ENCODE measurements around the gene PRXL2B.
A peak's percentile ranks its signal among the peaks of the same experiment; 100 is the strongest.
"Not testable (repeated sequence)": the region's sequence is repeated elsewhere in the genome, so short reads cannot be mapped to it uniquely, and the experiment has no call there.

Gene PRXL2B

DNA sequence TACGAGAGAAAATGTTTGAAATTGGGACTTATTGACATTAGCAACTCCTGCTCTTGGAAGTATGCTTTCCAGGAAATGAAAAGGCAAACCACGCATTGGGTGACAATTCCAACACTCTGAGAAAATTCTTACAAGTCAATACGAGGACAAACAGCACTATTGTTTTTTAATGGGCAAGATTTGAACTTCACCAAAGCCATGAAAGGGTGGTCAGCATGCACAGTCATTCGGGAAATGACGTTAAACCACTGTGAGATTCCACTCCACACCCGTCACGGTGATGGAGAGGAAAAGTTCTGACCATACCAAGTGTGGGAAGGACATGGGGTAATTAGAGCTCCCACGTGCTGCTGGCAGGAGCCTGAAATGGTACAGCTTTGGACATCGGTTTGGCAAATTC lies 12.2 kb upstream of the PRXL2B start:
- Histone ChIP-seq H3F3A (ENCODE audit: insufficient read depth, low read length) (0 out of 2 replicates have a peak, but pooled peaks cover 4% of the 10 kb centered on the region), H3K79me2 (ENCODE audit: low read length) (no peaks in the 10 kb centered on the region), H3K9ac (ENCODE audit: low read length) (no peak overlapping the region), H3K27ac (ENCODE audit: low read length) (no peak overlapping the region), H3K27me3 (replicated peaks; ENCODE audit: insufficient read depth, low read length) (peaks cover 78% of the 10 kb centered on the region), H3K9me2 (replicated peaks; ENCODE audit: insufficient read depth, low read length) (no peaks in the 10 kb centered on the region), H3K9me3 (replicated peaks; ENCODE audit: insufficient read depth, low read length) (no peaks in the 10 kb centered on the region), H3K4me2 (ENCODE audit: low read depth, low read length) (no peak overlapping the region), H3K4me3 (ENCODE audit: low read length) (no peak overlapping the region), H4K20me1 (ENCODE audit: insufficient read depth, low read length) (no peaks in the 10 kb centered on the region), H3K36me3 (replicated peaks; ENCODE audit: insufficient read depth, low read length) (no peaks in the 10 kb centered on the region), H3K4me1 (ENCODE audit: low read length) (peaks cover 8% of the 10 kb centered on the region; the same call in 1 of the 2 replicates), H2AFZ (ENCODE audit: low read length) (no peak overlapping the region)
- DNase-seq = no peak
- no peak for TF ChIP-seq EZH2 (optimal IDR thresholded peaks at IDR 0.05; ENCODE audit: low read depth, low read length)
- TF ChIP-seq EZH2phosphoT487 (IDR thresholded peaks at IDR 0.05; ENCODE audit: low read length) = no peak
- TF ChIP-seq, protein P1, sequence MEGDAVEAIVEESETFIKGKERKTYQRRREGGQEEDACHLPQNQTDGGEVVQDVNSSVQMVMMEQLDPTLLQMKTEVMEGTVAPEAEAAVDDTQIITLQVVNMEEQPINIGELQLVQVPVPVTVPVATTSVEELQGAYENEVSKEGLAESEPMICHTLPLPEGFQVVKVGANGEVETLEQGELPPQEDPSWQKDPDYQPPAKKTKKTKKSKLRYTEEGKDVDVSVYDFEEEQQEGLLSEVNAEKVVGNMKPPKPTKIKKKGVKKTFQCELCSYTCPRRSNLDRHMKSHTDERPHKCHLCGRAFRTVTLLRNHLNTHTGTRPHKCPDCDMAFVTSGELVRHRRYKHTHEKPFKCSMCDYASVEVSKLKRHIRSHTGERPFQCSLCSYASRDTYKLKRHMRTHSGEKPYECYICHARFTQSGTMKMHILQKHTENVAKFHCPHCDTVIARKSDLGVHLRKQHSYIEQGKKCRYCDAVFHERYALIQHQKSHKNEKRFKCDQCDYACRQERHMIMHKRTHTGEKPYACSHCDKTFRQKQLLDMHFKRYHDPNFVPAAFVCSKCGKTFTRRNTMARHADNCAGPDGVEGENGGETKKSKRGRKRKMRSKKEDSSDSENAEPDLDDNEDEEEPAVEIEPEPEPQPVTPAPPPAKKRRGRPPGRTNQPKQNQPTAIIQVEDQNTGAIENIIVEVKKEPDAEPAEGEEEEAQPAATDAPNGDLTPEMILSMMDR (IDR thresholded peaks at IDR 0.05; ENCODE audit: low read length) = no peak

DNA sequence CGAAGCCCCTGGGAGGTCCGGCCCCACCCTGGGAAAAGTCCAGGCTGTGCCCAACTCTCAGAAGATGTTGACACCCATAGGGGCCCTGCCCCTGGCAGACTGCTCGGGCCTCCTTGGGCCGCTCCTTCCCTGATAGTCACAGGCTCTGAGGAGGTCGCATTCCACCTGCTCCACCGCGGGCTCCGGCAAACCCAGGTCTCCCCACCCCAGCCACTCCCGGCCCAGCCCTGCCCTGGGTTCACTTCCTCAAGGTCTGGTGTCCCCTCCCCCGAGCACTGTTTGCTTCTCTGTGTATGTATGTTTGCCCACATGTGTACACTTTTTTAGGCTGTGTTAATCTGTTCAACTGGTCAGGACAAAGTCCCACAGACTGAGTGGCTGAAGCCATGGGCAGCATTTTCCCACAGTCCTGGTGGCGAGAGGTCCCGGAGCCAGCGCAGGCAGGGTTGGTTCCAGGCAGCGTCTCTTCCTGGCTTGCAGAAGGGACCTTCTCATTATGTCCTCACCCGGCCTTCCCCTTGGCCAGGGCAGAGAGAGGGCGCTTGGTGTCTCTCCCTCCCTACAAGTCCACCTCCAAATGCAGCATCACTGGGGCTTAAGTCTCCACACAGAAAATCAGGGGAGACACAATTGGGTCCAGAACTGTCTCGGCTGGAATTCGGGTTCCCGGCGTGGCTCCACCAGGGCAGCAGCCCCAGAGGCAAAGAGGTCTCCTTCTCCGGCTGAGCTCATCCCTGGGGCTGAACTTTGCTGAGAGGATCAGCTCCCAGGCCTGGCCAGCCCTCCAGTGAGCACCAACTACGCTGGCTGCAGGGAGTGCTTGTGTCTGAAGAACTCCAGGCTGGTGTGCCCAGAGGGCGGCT lies 10.5 kb upstream of the PRXL2B start:
- H4K20me1 ChIP-seq (ENCODE audit: insufficient read depth, low read length) = no peaks in the 10 kb centered on the region
- H3K4me3 ChIP-seq (ENCODE audit: low read length) = no peak overlapping the region
- no peaks in the 10 kb centered on the region for H3K9me3 ChIP-seq (replicated peaks; ENCODE audit: insufficient read depth, low read length)
- H3K27ac ChIP-seq (ENCODE audit: low read length) = no peak overlapping the region
- no peaks in the 10 kb centered on the region for H3K36me3 ChIP-seq (replicated peaks; ENCODE audit: insufficient read depth, low read length)
- peaks cover 78% of the 10 kb centered on the region for H3K27me3 ChIP-seq (replicated peaks; ENCODE audit: insufficient read depth, low read length)
- no peak overlapping the region for H3K9ac ChIP-seq (ENCODE audit: low read length)
- no peak overlapping the region for H2AFZ ChIP-seq (ENCODE audit: low read length)
- DNase-seq = no peak
- no peaks in the 10 kb centered on the region for H3K9me2 ChIP-seq (replicated peaks; ENCODE audit: insufficient read depth, low read length)
- no peaks in the 10 kb centered on the region for H3K79me2 ChIP-seq (ENCODE audit: low read length)
- H3K4me1 ChIP-seq (ENCODE audit: low read length) = peaks cover 8% of the 10 kb centered on the region; the same call in 1 of the 2 replicates
- H3F3A ChIP-seq (ENCODE audit: insufficient read depth, low read length) = 0 out of 2 replicates have a peak, but pooled peaks cover 4% of the 10 kb centered on the region
- no peak overlapping the region for H3K4me2 ChIP-seq (ENCODE audit: low read depth, low read length)
- TF ChIP-seq EZH2 (optimal IDR thresholded peaks at IDR 0.05; ENCODE audit: low read depth, low read length) = no peak

DNA sequence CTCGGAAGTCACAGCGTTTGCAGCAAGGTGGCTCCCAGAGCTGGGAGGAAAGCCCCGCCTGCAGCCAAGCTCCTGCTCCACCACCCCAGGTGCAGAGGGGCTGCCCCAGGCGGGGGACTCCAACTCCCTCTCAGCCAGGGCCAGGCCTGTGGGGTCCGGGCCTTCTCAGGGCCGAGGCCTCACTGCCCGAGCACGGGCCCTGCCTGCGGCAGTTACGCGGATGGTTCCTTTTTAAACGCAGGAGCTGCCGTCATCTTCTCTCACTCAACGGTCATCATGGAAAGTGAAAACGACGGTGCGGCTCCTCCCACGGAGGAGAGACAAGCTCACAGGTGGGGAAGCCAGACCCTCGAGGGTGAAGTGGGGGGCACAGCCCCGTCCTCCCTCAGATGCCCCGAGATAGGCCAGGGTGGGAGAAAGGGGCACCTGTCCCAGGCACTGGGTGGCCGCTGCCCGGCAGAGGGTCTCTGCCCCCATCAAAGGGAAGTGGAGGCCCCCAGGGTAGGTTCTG lies 9.0 kb upstream of the PRXL2B start:
- 0 out of 2 replicates have a peak overlapping the region, but pooled peaks have one; percentile 13 for H3K9ac ChIP-seq (ENCODE audit: low read length)
- not testable (repeated sequence) for H3K36me3 ChIP-seq (replicated peaks; ENCODE audit: insufficient read depth, low read length); H3K9me3 ChIP-seq (replicated peaks; ENCODE audit: insufficient read depth, low read length); H3K79me2 ChIP-seq (ENCODE audit: low read length); H3K4me1 ChIP-seq (ENCODE audit: low read length); H4K20me1 ChIP-seq (ENCODE audit: insufficient read depth, low read length); H3K4me3 ChIP-seq (ENCODE audit: low read length); H3F3A ChIP-seq (ENCODE audit: insufficient read depth, low read length); DNase-seq; H3K9me2 ChIP-seq (replicated peaks; ENCODE audit: insufficient read depth, low read length)
- H2AFZ ChIP-seq (ENCODE audit: low read length) = peak overlapping the region; percentile 51; the same call in 1 of the 2 replicates
- H3K27ac ChIP-seq (ENCODE audit: low read length) = peak overlapping the region; percentile 23; the same call in 1 of the 2 replicates
- H3K27me3 ChIP-seq (replicated peaks; ENCODE audit: insufficient read depth, low read length) = peaks cover 78% of the 10 kb centered on the region
- peak overlapping the region; percentile 27; the same call in 1 of the 2 replicates for H3K4me2 ChIP-seq (ENCODE audit: low read depth, low read length)

DNA sequence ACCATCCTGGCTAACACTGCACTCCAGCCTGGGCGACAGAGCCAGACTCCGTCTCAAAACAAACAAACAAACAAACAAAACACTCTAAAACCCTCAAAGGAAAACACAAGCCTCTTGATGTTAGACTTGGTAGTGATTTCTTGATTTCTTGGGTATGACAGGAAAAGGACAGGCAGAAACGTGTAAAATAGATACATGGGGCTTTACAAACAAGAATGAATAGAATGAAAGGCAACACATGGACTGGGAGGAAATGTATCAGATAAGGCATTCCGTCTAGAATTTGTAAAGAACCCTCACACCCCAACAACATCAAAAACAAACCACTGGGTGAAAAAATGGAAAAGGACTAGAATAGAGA lies 7.8 kb upstream of the PRXL2B start:
- H3K4me3 ChIP-seq (ENCODE audit: low read length) = no peak overlapping the region
- no peaks in the 10 kb centered on the region for H3K9me3 ChIP-seq (replicated peaks; ENCODE audit: insufficient read depth, low read length)
- H3K36me3 ChIP-seq (replicated peaks; ENCODE audit: insufficient read depth, low read length) = no peaks in the 10 kb centered on the region
- TF ChIP-seq, protein P1 (IDR thresholded peaks at IDR 0.05; ENCODE audit: low read length) = no peak
- TF ChIP-seq EZH2phosphoT487 (IDR thresholded peaks at IDR 0.05; ENCODE audit: low read length) = no peak
- TF ChIP-seq EZH2 (optimal IDR thresholded peaks at IDR 0.05; ENCODE audit: low read depth, low read length) = no peak
- no peak for DNase-seq
- H3F3A ChIP-seq (ENCODE audit: insufficient read depth, low read length) = 0 out of 2 replicates have a peak, but pooled peaks cover 4% of the 10 kb centered on the region
- H3K79me2 ChIP-seq (ENCODE audit: low read length) = no peaks in the 10 kb centered on the region
- no peaks in the 10 kb centered on the region for H4K20me1 ChIP-seq (ENCODE audit: insufficient read depth, low read length)
- peaks cover 8% of the 10 kb centered on the region; the same call in 1 of the 2 replicates for H3K4me1 ChIP-seq (ENCODE audit: low read length)
- H3K4me2 ChIP-seq (ENCODE audit: low read depth, low read length) = no peak overlapping the region
- H3K27ac ChIP-seq (ENCODE audit: low read length) = no peak overlapping the region
- no peak overlapping the region for H3K9ac ChIP-seq (ENCODE audit: low read length)
- 0 out of 2 replicates have a peak overlapping the region, but pooled peaks have one; percentile 51 for H2AFZ ChIP-seq (ENCODE audit: low read length)
- no peaks in the 10 kb centered on the region for H3K9me2 ChIP-seq (replicated peaks; ENCODE audit: insufficient read depth, low read length)
- peaks cover 78% of the 10 kb centered on the region for H3K27me3 ChIP-seq (replicated peaks; ENCODE audit: insufficient read depth, low read length)

Measured in MM.1S (cell line).